Measurements from ENCODE around the gene ALOX12B.
"Not testable (repeated sequence)": the region's sequence is repeated elsewhere in the genome, so short reads cannot be mapped to it uniquely, and the experiment has no call there.

DNA sequence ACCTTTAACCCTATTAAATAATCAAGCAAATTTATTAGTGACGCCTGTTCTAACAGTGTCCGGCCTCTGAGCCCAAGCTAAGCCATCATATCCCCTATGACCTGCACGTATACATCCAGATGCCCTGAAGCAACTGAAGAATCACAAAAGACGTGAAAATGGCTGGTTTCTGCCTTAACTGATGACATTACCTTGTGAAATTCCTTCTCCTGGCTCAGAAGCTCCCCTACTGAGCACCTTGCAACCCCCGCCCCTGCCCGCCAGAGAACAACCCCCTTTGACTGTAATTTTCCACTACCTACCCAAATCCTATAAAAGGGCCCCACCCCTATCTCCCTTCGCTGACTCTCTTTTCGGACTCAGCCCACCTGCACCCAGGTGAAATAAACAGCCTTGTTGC lies 25.7 kb downstream of the ALOX12B start:
- TF ChIP-seq POLR2AphosphoS5 (IDR thresholded peaks at IDR 0.05; ENCODE audit: low read depth, low read length); POLR2A (IDR thresholded peaks at IDR 0.05; ENCODE audit: low read depth, low read length); TAF1 (IDR thresholded peaks at IDR 0.05; ENCODE audit: borderline replicate concordance, low read depth, low read length): not testable (repeated sequence)
